Measurements from ENCODE around the gene NXPH1.

DNA sequence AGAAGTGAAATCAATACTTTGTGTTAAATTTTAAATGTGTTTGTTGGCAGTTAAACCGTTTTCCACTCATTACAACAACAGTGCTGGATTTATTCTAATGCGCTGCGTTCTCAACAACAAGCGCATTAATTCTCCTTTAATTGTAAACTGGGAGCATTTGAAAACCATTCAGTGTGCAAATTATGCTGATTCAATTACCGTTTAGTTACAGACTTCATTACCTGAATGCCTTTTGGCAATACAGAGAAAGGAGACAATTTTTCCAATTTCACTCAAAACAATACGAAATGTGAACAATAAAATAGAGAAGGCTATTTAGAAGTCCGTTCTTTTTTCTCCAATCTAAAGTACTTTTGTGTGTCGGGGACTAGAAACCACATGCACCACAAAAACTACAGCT lies 4.2 kb downstream of the NXPH1 start:
- TF ChIP-seq POLR2A (IDR thresholded peaks at IDR 0.05; ENCODE audit: low read depth, low read length) (no peak), POLR2AphosphoS5 (IDR thresholded peaks at IDR 0.05; ENCODE audit: low read depth, low read length) (no peak), TAF1 (IDR thresholded peaks at IDR 0.05; ENCODE audit: low read depth, low read length) (no peak), PAX5 (IDR thresholded peaks at IDR 0.05; ENCODE audit: insufficient read depth, low read length, severe bottlenecking) (no peak), SPI1 (IDR thresholded peaks at IDR 0.05; ENCODE audit: low read depth, low read length) (no peak)
